T follicular helper cell (primary cell): ENCODE results near the gene HES2.
"Not testable (repeated sequence)": the region's sequence is repeated elsewhere in the genome, so short reads cannot be mapped to it uniquely, and the experiment has no call there.

Experiments used
- DNase-seq: peaks from one replicate; pipeline ENCODE4 v3.0.0-alpha.2; 2020; ENCODE audit warnings: low read depth
- total RNA-seq, 2 experiments: gene quantifications; one replicate each; lab custom pipeline; 2026; lab: John Stamatoyannopoulos, UW

Gene HES2, protein sequence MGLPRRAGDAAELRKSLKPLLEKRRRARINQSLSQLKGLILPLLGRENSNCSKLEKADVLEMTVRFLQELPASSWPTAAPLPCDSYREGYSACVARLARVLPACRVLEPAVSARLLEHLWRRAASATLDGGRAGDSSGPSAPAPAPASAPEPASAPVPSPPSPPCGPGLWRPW
- 0 reads per million in 2 experiments for total RNA-seq

DNA sequence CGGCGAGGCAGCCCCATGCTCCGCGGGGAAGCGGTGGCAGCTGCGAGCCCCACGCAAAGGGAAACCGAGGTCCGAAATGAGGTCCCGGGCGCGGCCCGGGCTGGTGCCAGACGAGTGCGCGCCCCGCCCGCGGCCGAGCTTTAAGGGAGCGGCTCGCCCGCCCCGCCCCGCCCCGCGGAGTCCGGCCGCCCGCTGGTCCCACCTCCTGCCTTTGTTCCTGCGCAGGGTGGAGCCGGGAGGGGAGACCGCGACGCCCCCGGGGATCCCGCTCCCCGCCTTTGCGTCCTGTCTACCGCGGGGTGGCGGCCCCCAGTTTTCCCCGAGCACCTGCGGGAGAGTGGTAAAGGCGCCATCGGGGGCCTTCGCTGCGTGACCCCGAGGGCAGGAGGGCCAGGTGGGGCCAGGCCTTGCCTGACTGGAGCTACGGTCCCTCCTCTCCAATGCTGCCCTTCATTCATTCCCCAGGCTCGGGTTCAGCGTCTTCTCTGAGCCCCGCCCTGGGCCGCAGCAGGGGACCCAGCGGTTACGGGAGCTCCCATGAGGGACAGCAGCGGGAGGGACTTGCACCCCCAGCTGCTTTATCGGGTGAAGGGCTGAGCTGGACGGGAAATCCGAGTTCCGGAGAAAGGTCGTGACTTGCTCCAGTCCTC, at the start of gene HES2:
HES2 (minus strand) TSS at position 116 of the 650 bp plus-strand sequence; CDS start at position 17, 99 bp downstream.
- DNase-seq: no peak

DNA sequence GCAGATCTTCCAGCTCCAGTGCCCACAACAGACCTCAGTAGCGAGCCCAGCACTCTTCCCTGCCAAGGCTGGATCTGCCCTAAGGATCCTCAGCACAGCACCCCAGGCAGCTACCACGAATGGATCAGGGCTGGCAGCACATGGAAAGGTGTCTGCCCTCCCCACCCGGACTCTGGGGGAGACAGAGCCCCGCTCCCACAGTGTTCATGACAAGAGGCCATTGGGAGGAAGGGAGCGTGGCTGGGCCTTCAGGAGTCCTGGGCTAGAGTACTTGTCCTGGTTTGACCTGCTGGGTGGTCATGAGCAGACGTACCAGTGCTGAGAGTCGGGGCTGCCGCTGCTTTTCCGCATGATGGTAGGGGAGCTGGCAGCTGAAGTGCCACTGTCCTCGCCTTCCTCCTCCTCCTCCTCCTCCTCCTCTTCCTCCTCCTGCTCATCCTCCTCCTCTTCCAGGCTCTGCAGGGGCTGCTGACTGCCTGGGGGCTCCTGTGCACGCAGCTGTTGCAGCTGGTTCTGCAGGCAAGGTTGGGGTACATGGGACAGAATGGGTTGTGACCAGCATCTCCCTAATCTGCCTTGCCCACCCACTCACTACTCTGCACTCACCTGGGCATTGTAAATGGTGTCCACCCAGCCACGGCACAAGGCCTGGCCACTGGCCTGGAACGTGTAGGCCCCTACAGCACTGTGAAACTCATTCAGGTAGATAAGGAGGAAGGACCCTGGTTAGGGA, 49.2 kb upstream of the HES2 start:
- no peak for DNase-seq

- no peak for DNase-seq
Measured at GRCh38 chr1:6467744-6468688, 48.3 kb upstream of the HES2 start.

DNA sequence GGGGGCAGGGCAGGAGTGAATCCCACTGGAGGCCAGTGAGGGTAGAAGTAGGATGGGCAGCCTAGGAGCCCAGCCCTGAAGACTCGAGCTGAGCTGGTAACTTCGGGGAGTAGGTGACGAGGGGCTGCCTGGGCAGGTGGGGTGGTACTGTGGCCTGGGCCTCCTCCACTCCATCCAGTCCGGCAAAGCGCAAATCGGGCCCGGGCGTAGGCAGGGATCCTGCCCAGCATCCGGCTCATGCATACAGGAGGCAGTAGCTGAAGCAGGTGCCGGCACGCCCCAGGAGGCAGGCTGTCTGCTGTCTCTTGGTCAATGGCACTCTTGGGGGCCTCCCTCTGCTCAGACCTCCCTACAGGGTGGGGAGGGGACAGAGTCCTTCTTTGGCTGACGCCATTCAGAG, 47.5 kb upstream of the HES2 start:
- DNase-seq: no peak

GRCh38 chr1:6466751-6467150, 47.0 kb upstream of the HES2 start:
- no peak for DNase-seq

DNA sequence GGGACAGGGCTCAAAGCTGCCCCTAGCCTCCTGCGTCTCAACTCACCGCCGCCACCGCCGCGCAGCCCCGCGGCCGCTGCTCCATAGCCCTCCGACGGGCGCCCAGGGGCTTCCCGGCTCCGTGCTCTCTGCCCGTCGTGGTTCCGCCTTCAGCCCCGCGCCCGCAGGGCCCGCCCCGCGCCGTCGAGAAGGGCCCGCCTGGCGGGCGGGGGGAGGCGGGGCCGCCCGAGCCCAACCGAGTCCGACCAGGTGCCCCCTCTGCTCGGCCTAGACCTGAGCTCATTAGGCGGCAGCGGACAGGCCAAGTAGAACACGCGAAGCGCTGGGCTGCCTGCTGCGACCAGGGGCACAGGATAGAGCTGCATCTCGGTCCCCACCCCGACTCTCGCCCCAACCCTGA, 46.3 kb upstream of the HES2 start, which contains the start of gene TNFRSF25:
TNFRSF25 (minus strand) TSS at position 151 of the 400 bp plus-strand sequence; CDS start at position 85, 66 bp downstream.
- DNase-seq: peak; percentile 54

GRCh38 chr1:6465461-6466005, 45.8 kb upstream of the HES2 start:
- DNase-seq: no peak

GRCh38 chr1:6464915-6465314, 45.2 kb upstream of the HES2 start:
- DNase-seq: no peak

GRCh38 chr1:6464514-6464836, 44.8 kb upstream of the HES2 start:
- DNase-seq: no peak

DNA sequence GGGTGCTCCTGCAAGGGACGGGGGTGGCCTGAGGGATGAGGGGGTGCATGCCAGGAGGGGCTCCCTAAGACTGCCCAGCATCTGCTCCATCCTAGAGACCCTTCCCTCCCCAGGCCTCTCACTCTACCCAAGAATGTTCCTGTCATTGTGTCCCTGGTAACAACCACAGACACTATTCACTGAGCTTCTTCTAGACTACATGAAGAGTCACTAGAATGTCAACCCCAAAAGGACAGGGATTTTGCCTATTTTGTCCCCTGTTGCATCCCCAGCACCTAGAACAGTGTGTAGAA, 43.3 kb upstream of the HES2 start:
- no peak for DNase-seq

GRCh38 chr1:6462412-6463119, 42.8 kb upstream of the HES2 start:
- no peak for DNase-seq

DNA sequence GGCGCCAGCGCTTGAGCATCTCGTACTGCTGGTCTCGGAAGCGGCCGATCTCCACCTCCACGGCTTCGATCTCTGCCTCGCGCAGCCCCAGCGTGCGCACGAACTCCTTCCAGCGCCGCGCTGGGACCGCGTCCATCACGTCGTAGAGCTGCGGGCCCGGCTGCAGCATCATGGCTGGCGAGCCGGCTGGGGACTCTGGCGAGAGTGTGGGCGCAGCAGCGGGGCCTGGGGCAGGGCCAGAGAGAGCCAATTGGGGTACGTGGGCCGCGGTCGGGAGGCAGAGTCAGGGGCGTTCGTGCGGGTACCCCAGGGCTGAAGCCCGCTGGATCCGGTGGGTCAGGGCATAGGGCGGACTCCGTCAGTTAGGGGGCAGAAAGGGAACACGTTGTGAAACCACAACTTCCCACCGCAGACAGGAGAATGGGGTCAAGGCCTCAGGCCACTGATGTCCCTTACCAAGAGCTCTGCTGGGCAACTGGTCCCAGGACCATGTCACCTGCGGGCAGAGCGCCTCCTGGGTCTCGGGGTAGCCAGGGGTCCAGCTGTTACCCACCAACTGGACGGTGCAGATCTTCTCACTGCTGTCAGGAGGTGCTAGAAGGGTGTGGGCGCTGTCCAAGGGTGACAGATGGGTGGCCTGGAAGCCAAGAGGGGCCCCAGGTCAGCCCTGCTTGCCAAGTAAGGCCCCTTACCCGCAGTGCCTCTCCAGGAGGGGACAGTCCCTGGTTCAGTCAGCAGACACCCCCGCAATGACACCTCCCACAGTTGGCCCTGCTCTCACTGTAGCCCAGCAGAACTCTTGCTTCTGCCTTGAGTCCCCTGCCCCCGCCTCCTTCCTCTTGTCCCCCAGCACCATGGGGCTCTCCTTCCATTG, 42.1 kb upstream of the HES2 start:
- no peak for DNase-seq

DNA sequence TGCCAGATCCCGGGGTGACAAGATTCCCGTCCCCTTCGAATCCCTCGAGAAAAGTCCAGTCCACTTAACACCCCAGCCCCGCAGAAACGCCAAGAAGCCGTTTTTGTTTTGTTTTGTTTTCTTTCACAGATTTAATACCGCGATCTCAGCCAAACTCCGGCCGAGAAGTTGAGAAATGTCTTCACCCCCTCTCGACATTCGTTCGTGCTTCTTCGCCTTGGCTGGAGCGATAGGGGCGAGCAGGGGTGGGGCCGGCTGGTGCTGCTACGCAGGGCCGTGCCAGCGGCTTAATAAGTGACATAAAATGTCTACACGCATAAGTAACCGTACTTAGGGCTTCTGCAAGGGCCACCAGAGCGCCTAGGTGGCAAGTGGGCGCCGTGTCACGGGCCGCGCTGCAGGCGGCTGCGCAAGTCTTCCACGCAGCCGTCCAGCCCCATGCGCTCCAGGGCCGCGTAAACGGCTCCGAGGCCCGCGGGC, 41.4 kb upstream of the HES2 start:
- no peak for DNase-seq

DNA sequence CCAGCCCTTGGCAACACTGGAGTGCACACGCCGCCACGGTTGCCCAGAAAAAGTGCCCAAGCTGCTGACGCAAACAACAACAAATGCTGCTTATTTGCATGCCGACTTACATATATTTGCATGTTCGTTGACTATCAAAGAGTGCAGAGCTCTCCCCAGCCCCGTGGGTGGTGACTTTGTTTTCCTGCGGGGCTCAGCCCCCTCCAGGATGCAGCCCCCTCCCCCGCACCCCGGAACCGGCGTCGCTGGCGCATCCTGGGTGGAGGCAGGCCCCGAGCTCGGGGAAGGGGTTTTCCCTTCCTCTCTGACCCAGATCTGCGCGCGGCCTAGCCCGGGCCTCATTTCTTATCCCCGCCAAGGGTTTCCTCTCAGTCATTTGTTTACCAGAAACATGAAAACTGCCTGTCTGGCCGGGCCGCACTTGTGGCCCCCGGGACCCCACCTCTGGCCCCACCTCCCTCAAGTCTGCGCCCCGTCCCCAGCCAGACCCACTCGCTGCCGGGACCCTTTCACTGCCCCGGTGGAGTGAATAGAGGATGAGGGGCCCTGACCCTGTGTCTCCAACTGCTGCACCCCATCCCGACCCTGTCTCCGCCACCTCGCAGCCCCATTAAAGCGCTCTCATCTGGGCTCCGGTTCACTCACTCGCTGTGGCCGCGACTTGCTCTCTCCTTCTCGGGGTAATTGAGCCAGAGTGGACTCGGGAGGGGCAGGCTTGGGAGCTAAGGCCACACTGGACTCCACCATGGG, 40.8 kb upstream of the HES2 start:
- DNase-seq: peak; percentile 96

- DNase-seq: peak; percentile 55
Measured at GRCh38 chr1:6459850-6460265, 40.1 kb upstream of the HES2 start.

DNA sequence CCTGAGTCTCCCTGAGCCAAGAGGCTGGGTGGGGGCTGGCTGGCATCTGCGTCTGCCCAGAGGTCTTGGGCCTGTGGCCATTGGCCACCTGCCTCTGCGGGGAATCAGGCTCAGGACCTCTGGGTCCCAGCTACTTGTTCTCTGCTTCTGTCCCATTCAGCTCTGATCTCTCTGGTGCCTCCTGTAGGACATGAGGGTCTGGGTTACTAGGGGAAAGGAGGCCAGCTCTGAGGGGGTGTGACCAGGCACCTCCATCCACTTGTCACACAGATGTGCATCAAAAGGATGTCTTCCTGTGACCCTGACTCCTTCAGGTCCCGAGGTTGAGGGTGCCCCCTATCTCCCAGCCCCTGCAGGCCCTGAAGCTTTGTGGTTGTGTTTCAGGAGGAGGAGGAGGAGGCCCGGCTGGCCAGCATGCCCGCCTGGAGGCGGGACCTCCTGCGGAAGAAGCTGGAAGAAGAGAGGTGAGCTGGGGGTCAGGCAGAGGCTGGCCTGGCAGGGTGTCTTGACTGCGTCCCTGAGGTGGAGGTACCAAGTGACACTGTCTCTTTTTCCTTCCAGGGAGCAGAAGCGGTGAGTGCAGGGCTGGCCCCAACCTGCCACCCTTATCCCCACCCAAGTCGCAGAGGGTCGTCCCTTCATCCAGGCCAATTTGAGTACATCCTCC, 37.2 kb upstream of the HES2 start:
- DNase-seq: no peak

DNA sequence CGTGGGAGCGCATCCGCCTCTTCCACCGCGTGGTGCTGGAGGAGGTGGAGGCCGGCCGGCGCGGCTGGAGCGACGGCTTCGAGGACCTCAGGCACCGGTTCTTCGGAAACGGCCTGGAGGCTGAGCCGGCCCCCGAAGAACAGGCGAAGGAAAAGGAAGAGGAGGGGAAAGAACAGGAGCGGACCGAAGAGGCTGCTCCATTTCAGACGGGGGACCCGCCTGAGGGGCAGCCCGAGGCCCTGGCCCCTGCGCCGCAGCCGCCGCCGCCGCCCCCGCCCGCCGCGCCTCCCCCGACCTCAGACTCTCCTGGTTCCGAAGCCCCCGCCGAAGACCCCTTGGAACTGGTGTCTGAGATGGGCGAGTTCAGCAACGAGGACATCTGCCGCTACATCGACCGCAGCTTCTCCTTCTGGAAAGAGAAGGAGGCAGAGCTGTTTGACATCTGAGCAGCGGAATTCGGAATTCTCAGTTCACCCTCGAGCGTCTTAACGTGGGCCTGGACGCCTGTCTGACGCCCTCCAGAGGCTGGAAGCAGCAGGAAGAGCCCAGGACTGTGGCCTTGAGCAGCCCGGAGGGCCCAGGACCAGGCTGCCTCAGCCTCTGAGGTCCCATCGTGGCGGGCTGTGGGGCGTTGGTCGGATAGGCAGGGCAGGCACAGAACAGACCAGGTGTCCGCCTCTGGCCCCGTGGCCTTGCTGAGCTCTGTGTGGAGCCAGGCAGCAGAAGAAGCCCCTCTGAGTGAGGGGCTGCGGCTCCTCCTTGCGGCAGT, 36.2 kb upstream of the HES2 start:
- not testable (repeated sequence) for DNase-seq
